ENCODE results near the gene LEFTY1. TPM values are rescaled to one million over a fixed set of nuclear protein-coding genes. Genes with fewer than 3 reads are reported as not detected.

LEFTY1 gene
- total and polyA plus RNA-seq, 9 of the 15 experiments (the other 6 are each of a cell fraction or from before 2014, with no cell fraction given): 0.07 to 0.24 (median 0.17) TPM; not detected in 5

GRCh38 chr1:225917536-225917935 lies 28.6 kb upstream of the LEFTY1 start (continued):
- TF ChIP-seq ZNF668 (CRISPR knock-in tag; IDR thresholded peaks at IDR 0.05): no peak
- no peak for TF ChIP-seq MEIS2 (IDR thresholded peaks at IDR 0.05; ENCODE audit: partially characterized antibody)
- TF ChIP-seq ELF2 (CRISPR knock-in tag; IDR thresholded peaks at IDR 0.05): no peak
- TF ChIP-seq ZBTB11 (CRISPR knock-in tag; IDR thresholded peaks at IDR 0.05): no peak
- TF ChIP-seq HMG20A (CRISPR knock-in tag; conservative IDR thresholded peaks at IDR 0.05): no peak
- TF ChIP-seq SMAD2 (IDR thresholded peaks at IDR 0.05; ENCODE audit: low read depth, low read length): no peak
- no peak for TF ChIP-seq LARP7 (IDR thresholded peaks at IDR 0.05)
- no peak for TF ChIP-seq NONO (IDR thresholded peaks at IDR 0.05; ENCODE audit: low read depth in 2 of 2, low read length in 1 of 2)
- no peak for TF ChIP-seq ZNF75A (CRISPR knock-in tag; IDR thresholded peaks at IDR 0.05)
- TF ChIP-seq KDM1A (IDR thresholded peaks at IDR 0.05): peak; percentile 26 to 42; a peak in 1 of 4 replicates
- no peak for TF ChIP-seq KLF1 (tag; IDR thresholded peaks at IDR 0.05)
- TF ChIP-seq BCOR (IDR thresholded peaks at IDR 0.05): 0 out of 2 replicates have a peak, but pooled peaks have one; percentile 19
- peak; percentile 48; the same call in 1 of the 2 replicates for TF ChIP-seq ZNF384 (IDR thresholded peaks at IDR 0.05; ENCODE audit: low read depth, low read length)
- TF ChIP-seq BHLHE40 (IDR thresholded peaks at IDR 0.05; ENCODE audit: low read length): no peak
- no peak for TF ChIP-seq SIN3A (IDR thresholded peaks at IDR 0.05; ENCODE audit: borderline replicate concordance in 2 of 2, control insufficient read depth in 1 of 2, low read depth in 2 of 2, low read length in 2 of 2)
- no peak for TF ChIP-seq IRF1 (CRISPR knock-in tag; IDR thresholded peaks at IDR 0.05; ENCODE audit: borderline replicate concordance)
- no peak for TF ChIP-seq ADNP (tag; IDR thresholded peaks at IDR 0.05)
- no peak for TF ChIP-seq NR2C2 (CRISPR knock-in tag; IDR thresholded peaks at IDR 0.05)
- no peak for TF ChIP-seq NR2C2 (tag; IDR thresholded peaks at IDR 0.05)
- TF ChIP-seq ZBTB5 (IDR thresholded peaks at IDR 0.05): no peak
- TF ChIP-seq RBM22 (IDR thresholded peaks at IDR 0.05; ENCODE audit: low read depth, low read length, poor library complexity, severe bottlenecking): no peak
- no peak for TF ChIP-seq HOXB6 (CRISPR knock-in tag; IDR thresholded peaks at IDR 0.05; ENCODE audit: borderline replicate concordance)
- no peak for TF ChIP-seq CCNT2 (IDR thresholded peaks at IDR 0.05; ENCODE audit: borderline replicate concordance, extremely low read depth, insufficient read length, low read depth, low read length)
- TF ChIP-seq MECOM (CRISPR knock-in tag; IDR thresholded peaks at IDR 0.05): no peak

All from K562 (cell line).